Measurements from ENCODE around the gene UBXN10.

Gene UBXN10

GRCh38 chr1:20185834-20186782 lies at the start of gene UBXN10, which contains the start of gene PLA2G2C:
TSS of gene UBXN10 (plus strand) at chr1:20186096. CDS start at chr1:20190562, 4,466 bp downstream.
TSS of gene PLA2G2C (minus strand) at chr1:20186518. CDS start at chr1:20177363, 9,155 bp downstream.
- no peak for TF ChIP-seq POLR2A (IDR thresholded peaks at IDR 0.05; ENCODE audit: low read depth, low read length)
- DNase-seq (ENCODE audit: insufficient read length, low spot score) (no peak), FAIRE-seq (no peak)

GRCh38 chr1:20136249-20136648 lies 49.6 kb upstream of the UBXN10 start:
- TF ChIP-seq POLR2A (IDR thresholded peaks at IDR 0.05; ENCODE audit: low read depth, low read length): no peak
- no peak for DNase-seq (ENCODE audit: insufficient read length, low spot score)
- FAIRE-seq: no peak

GRCh38 chr1:20137055-20137454 lies 48.8 kb upstream of the UBXN10 start:
- no peak for TF ChIP-seq POLR2A (IDR thresholded peaks at IDR 0.05; ENCODE audit: low read depth, low read length)
- DNase-seq (ENCODE audit: insufficient read length, low spot score) (no peak), FAIRE-seq (no peak)

GRCh38 chr1:20137604-20138003 lies 48.3 kb upstream of the UBXN10 start:
- no peak for TF ChIP-seq POLR2A (IDR thresholded peaks at IDR 0.05; ENCODE audit: low read depth, low read length)
- DNase-seq (ENCODE audit: insufficient read length, low spot score) (no peak), FAIRE-seq (no peak)

- DNase-seq (ENCODE audit: insufficient read length, low spot score) (no peak), FAIRE-seq (no peak)
- TF ChIP-seq POLR2A (IDR thresholded peaks at IDR 0.05; ENCODE audit: low read depth, low read length): no peak
These were observed 47.5 kb upstream of the UBXN10 start for GRCh38 chr1:20138346-20138745.

- DNase-seq (ENCODE audit: insufficient read length, low spot score) (no peak), FAIRE-seq (no peak)
These were observed 46.8 kb upstream of the UBXN10 start, which contains the start of gene PLA2G2F for GRCh38 chr1:20138961-20139550. TSS of gene PLA2G2F (plus strand) at chr1:20139323. CDS start at chr1:20139428, 105 bp downstream.

GRCh38 chr1:20139776-20140612 lies 45.9 kb upstream of the UBXN10 start:
- FAIRE-seq (no peak), DNase-seq (ENCODE audit: insufficient read length, low spot score) (no peak)
- no peak for TF ChIP-seq POLR2A (IDR thresholded peaks at IDR 0.05; ENCODE audit: low read depth, low read length)

More at GRCh38 chr1:20138961-20139550, 46.8 kb upstream of the UBXN10 start, which contains the start of gene PLA2G2F:
- TF ChIP-seq POLR2A (IDR thresholded peaks at IDR 0.05; ENCODE audit: low read depth, low read length): no peak

- TF ChIP-seq POLR2A (IDR thresholded peaks at IDR 0.05; ENCODE audit: low read depth, low read length): no peak
These were observed 44.9 kb upstream of the UBXN10 start for GRCh38 chr1:20141001-20141400.

GRCh38 chr1:20141466-20141865 lies 44.4 kb upstream of the UBXN10 start:
- no peak for TF ChIP-seq POLR2A (IDR thresholded peaks at IDR 0.05; ENCODE audit: low read depth, low read length)
- FAIRE-seq (no peak), DNase-seq (ENCODE audit: insufficient read length, low spot score) (no peak)

More at GRCh38 chr1:20141001-20141400, 44.9 kb upstream of the UBXN10 start:
- FAIRE-seq: no peak
- DNase-seq (ENCODE audit: insufficient read length, low spot score): no peak

GRCh38 chr1:20142001-20142710 lies 43.7 kb upstream of the UBXN10 start:
- no peak for DNase-seq (ENCODE audit: insufficient read length, low spot score)
- TF ChIP-seq POLR2A (IDR thresholded peaks at IDR 0.05; ENCODE audit: low read depth, low read length): no peak
- FAIRE-seq: no peak

- TF ChIP-seq POLR2A (IDR thresholded peaks at IDR 0.05; ENCODE audit: low read depth, low read length): no peak
- DNase-seq (ENCODE audit: insufficient read length, low spot score) (no peak), FAIRE-seq (no peak)
These were observed 42.6 kb upstream of the UBXN10 start for GRCh38 chr1:20143318-20143717.

GRCh38 chr1:20143734-20144565 lies 41.9 kb upstream of the UBXN10 start:
- FAIRE-seq (no peak), DNase-seq (ENCODE audit: insufficient read length, low spot score) (no peak)
- no peak for TF ChIP-seq POLR2A (IDR thresholded peaks at IDR 0.05; ENCODE audit: low read depth, low read length)

Data from H54 (cell line).